HEK293 (cell line): ENCODE measurements around the gene COG6.

Experiments used
- CTCF ChIP-seq: fragments of 450-650 bp; formaldehyde crosslinking; IDR thresholded peaks from 2 replicates; pipeline ENCODE4 v1.5.1; 2016; ENCODE audit warnings: missing biosample characterization, missing genetic modification characterization
- GLI4 ChIP-seq: fragments of 450-650 bp; formaldehyde crosslinking; IDR thresholded peaks from 2 replicates; pipeline ENCODE4 v1.5.1; 2016; ENCODE audit warnings: missing biosample characterization, missing genetic modification characterization
- IKZF3 ChIP-seq: fragments of 450-650 bp; IDR thresholded peaks from 2 replicates; pipeline ENCODE4 v1.5.0; 2018; ENCODE audit warnings: missing biosample characterization, mild to moderate bottlenecking, missing genetic modification characterization, moderate library complexity
- REST ChIP-seq: fragments of 450-650 bp; formaldehyde crosslinking; IDR thresholded peaks from 2 replicates; pipeline ENCODE4 v1.5.1; 2016; ENCODE audit warnings: missing biosample characterization, missing genetic modification characterization
- TCF7L2 ChIP-seq: IDR thresholded peaks from 2 replicates; pipeline ENCODE4 v1.6.1; 2011; ENCODE audit warnings: low read depth, mild to moderate bottlenecking, inconsistent platforms, low read length, moderate library complexity, borderline replicate concordance
- ZFHX2 ChIP-seq: fragments of 450-650 bp; formaldehyde crosslinking; conservative IDR thresholded peaks from 2 replicates; pipeline ENCODE4 v1.5.1; 2016; ENCODE audit warnings: missing biosample characterization, missing genetic modification characterization
- ZNF121 ChIP-seq: fragments of 450-650 bp; formaldehyde crosslinking; IDR thresholded peaks from 2 replicates; pipeline ENCODE4 v1.5.1; 2016; ENCODE audit warnings: missing biosample characterization, missing genetic modification characterization
- ZNF184 ChIP-seq: fragments of 450-650 bp; IDR thresholded peaks from 2 replicates; pipeline ENCODE4 v1.5.1; 2018; ENCODE audit warnings: missing biosample characterization, mild to moderate bottlenecking, missing genetic modification characterization
- ZNF248 ChIP-seq: fragments of 450-650 bp; formaldehyde crosslinking; IDR thresholded peaks from 2 replicates; pipeline ENCODE4 v1.5.1; 2017; ENCODE audit warnings: missing biosample characterization, missing genetic modification characterization
- ZNF416 ChIP-seq: fragments of 450-650 bp; formaldehyde crosslinking; IDR thresholded peaks from 2 replicates; pipeline ENCODE4 v1.5.1; 2016; ENCODE audit warnings: missing biosample characterization, missing genetic modification characterization
- ZNF423 ChIP-seq: fragments of 450-650 bp; formaldehyde crosslinking; IDR thresholded peaks from 2 replicates; pipeline ENCODE4 v1.5.1; 2016; ENCODE audit warnings: missing biosample characterization, missing genetic modification characterization
- ZNF792 ChIP-seq: fragments of 450-650 bp; formaldehyde crosslinking; IDR thresholded peaks from 2 replicates; pipeline ENCODE4 v1.5.1; 2016; ENCODE audit warnings: missing biosample characterization, missing genetic modification characterization

- TF ChIP-seq CTCF (tag by site-specific recombination) (no peak), ZNF416 (tag by site-specific recombination) (no peak), ZFHX2 (no peak), ZNF121 (tag by site-specific recombination) (no peak), GLI4 (no peak), IKZF3 (tag by site-specific recombination) (no peak), ZNF792 (no peak), ZNF248 (no peak), REST (tag by site-specific recombination) (no peak), ZNF184 (tag by site-specific recombination) (no peak), ZNF423 (tag by site-specific recombination) (no peak), TCF7L2 (no peak)
Measured at GRCh38 chr13:39776439-39776838, 121.0 kb downstream of the COG6 start.
